Loucy (cell line): ENCODE data around the gene NCOA7.

ENCODE experiments used
- CTCF ChIP-seq: fragments of 200-600 bp; sonication (generic); conservative IDR thresholded peaks from 2 replicates; pipeline ENCODE4 v1.5.1; 2014; ENCODE audit warnings: mild to moderate bottlenecking, antibody characterized with exemption, low read length
- EZH2phosphoT487 ChIP-seq: fragments of 200-600 bp; IDR thresholded peaks from 2 replicates; pipeline ENCODE4 v1.6.1; 2018; ENCODE audit warnings: antibody characterized with exemption, mild to moderate bottlenecking, moderate library complexity, borderline replicate concordance

- no peak for TF ChIP-seq CTCF
- no peak for TF ChIP-seq EZH2phosphoT487
These were observed 3.1 kb downstream of the NCOA7 start for GRCh38 chr6:125793863-125794262.
